ELR (cell line): ENCODE results near the gene FUZ.
A peak's percentile ranks its signal among the peaks of the same experiment; 100 is the strongest.

Source experiments
- DNase-seq: peaks from one replicate; pipeline ENCODE4 v3.0.0-alpha.2; 2015; ENCODE audit warnings: low read depth

FUZ gene

DNA sequence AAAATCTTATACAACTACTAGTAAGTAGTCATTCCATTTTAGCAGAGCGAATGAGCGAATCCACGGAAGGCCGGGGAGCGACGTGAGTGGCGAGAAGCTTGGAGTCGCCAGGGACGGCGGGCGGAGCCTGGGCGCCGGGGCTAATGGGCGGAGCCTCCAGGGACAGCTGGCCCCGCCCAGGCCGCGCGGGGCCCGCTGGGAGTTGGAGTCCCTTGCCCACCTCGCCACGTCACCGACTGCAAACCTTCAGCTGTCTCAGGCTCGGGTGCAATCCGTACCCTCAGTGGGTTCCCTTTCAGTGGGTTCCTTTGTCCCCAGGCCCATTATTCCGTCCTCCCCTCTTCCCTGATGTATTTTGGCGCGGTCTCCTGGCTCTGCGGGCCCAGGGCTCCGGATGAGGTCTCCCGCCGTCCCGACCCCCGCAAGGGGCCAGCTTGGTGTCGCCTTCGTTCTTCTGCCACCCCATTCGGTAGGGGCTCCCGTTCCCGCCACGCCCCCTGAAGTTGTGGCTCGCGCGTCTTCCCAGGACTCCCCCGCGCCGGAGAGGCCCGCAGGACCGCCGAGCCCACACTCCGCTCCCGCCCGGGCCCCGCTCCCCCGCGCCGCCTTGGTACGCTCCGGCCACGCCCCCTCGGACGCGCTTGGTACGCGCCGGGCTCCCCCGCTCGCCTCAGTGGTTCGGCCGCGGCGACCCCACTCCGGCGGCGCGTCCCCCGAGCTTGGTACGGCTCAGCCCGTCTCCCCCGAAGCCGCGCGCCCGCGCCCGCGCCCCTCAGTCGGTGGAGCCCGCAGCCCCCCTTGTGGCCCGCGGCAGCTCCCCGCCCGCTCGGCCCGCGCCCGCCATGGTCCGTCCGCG is 37.6 kb upstream of the FUZ start, which contains the start of gene PTOV1:
Gene PTOV1, plus strand, starts transcription at position 673 of the 856 bp plus-strand sequence.
- DNase-seq: peak; percentile 92

DNA sequence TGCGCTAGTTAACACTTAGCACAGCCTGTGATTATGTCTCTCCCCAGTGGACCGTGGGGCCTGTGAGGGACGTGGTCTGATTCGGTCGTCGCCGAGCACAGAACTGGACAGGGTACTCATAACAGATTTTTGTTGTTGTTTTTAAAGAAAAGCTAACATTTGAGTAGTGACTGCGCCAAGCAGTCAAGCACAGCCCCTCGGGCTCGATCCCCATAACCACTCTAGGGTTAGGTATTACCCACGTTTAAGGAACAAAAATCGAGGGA is 37.1 kb upstream of the FUZ start:
- DNase-seq: no peak

DNA sequence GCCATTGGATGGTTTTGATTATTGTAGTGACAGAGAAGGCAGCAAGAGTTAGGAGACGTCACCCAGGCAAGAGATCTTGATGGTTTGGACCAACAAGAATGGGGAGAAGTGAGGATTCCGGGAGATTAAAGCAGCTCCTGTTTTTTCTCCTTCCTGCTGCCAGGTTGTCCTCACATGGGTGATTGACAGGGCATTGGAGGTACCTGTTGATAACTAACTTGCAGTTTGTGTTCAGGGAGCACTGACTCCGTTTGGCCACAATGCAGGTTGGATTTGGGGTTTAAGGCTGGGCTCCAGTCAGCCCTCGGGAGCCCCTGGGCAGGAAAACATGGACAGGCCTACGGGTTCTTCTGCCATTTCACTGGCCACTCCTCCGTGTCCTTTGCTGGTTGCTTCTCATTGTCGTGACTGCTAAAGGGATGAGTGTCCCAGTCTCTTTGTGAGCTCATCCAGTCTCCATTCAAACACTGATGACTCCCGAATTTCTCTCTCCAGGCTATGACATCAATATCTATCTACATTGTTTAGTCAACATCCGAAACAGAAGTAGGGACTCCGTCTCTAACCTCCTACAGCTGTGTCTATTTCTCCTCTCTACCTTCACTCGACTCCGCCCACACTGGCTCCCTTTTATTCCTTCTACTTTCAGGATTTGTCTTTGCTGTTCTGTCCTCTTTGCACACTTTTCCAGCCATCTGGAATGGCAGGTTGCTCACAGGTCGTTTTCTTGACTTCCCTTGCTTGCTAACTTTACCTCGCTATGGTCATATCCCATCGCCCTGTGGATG is 36.5 kb upstream of the FUZ start:
- no peak for DNase-seq

DNA sequence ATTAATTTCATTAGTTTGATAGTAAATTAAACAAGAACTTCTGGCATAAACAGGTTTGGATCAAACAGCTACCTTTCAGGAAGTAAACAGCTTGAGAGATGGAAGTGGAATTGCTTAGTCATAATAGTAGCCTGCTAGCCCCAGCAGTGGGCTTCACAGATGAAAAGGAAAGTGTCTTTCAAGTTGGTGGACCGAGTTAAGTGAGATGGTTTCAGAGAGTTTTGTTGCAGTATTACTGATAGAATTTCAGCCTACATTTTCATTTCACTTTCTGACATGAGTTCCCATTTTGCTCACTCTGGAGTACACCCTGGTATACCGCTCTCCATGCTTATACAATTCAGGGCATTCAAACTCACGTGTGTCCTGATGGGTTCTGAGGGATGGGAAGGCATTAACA is 35.8 kb upstream of the FUZ start:
- no peak for DNase-seq

DNA sequence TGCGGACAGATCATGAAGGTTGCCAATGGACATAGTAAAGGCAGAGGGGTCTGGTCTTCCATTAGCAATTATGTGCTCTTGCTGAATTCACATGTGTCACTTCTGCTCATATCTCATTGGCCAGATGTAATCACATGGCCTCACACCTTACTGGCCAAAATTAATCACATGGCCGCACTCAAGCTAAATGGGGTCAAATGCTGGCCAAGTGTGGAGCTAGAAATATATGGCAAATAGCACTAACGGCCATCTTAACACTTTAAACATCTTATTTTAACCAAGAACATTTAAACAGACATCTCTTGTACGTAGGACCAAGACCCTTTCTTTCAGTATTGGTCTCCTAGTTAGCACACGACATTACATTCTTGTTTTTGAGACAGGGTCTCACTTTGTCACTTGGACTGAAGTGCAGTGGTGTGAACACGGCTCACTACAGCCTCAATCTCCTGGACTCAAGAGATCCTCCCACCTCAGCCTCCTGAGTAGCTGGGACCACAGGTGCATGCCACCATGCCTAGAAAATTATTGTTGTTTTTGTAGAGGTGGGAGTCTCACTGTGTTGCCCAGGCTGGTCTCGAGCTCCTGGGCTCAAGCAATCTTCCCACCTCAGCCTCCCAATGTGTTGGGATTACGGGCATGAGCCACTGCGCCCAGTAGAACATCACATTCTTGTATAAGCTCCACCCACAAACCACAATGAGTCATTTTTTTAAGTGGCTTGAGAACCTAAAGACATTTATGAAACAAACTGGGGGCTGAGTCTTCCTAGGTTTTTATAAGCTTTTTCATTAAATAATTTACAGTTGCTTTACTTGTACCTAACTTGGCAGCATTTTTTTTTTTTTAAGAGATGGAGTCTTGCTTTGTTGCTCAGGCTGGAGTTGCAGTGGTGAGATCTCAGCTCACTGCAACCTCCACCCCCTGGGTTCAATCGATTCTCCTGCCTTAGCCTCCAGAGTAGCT is 34.9 kb upstream of the FUZ start:
- peak; percentile 94 for DNase-seq

DNA sequence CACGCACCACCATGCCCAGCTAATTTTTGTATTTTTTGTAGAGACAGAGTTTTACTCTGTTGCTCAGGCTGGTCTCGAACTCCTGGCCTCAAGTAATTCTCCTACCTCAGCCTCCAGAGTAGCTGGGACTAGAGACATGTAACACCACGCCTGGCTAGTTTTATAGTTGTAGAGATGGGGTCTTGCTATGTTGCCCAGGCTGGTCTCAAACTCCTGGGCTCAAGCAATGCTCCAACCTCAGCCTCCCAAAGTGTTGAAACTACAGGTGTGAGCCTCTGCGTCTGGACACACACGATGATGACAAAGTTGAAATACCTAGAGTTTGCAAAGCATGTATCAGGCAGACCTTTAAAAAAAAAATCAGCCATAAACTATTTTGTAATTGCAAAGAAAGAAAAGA is 33.3 kb upstream of the FUZ start:
- no peak for DNase-seq

DNA sequence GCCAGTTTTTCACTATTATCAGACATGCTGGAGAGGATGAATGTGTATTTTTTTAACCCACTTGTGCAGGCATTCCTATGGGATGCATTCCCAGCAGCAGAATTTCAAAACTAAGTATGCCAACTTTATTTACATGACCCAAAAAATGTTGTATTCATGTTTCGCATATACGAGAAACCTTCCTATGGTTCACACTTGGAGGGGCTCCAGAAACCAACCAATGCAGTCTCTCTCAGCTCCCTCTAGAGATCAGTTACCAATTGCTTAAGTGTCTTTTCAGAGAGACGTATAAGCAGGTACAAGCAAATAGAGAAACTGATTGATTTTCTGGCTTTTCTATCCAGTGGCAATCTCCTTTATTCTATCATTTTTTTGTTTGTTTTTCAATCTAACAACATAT is 32.3 kb upstream of the FUZ start:
- DNase-seq: no peak

DNA sequence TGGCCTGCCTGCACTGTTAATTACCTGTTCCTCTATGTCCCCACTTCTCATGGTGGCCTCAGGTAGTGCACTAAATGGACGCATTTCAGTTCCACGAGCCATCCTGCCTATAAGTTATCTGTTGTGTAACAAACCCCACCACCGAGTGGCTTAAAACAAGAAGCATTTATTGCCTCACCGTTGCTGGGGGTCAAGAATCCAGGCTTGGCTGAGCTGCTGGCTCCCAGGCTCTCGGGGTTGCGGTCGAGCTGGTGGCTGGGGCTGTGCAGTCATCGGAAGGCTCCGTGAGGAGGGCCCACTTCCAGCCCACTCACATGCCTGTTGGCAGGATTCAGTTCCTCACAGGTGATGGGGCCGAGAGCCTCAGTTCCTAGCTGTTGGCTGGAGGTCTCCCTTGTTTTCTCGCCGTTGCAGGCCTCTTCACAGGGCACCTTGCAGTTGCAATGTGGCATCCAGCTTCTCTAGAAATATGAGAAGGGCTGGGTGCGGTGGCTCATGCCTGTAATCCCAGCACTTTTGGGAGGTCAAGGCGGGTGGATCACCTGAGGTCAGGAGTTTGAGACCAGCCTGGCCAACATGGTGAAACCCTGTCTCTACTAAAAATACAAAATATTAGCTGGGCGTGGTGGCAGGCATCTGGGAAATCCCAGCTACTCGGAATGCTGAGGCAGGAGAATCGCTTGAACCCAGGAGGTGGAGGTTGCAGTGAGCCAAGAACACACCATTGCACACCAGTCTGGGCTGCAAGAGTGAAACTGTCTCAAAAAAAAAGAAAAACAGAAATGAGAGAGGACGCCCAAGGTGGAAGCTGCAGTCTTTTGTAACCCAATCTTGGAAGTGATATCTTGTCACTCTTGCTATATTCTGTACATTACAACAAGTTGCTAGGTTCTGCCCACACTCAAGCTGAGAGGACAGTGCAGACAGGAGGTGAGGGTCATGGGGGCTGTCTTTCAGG is 31.3 kb upstream of the FUZ start:
- DNase-seq: no peak

DNA sequence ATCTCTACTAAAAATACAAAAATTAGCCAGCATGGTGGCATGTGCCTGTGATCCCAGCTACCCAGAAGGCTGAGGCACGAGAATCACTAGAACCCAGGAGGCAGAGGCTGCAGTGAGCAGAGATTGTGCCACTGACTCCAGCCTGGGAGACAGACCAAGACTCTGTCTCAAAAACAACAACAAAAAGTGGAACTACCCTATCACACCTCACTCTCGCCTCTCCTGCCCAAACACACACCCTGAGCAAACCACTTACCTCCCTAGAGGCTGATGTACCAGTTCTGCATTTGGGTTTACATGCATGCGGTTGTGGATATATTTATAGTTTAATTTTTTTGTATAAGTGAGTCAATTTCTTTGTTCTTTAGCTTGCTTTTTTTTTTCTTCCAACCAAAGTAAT is 30.2 kb upstream of the FUZ start:
- no peak for DNase-seq

DNA sequence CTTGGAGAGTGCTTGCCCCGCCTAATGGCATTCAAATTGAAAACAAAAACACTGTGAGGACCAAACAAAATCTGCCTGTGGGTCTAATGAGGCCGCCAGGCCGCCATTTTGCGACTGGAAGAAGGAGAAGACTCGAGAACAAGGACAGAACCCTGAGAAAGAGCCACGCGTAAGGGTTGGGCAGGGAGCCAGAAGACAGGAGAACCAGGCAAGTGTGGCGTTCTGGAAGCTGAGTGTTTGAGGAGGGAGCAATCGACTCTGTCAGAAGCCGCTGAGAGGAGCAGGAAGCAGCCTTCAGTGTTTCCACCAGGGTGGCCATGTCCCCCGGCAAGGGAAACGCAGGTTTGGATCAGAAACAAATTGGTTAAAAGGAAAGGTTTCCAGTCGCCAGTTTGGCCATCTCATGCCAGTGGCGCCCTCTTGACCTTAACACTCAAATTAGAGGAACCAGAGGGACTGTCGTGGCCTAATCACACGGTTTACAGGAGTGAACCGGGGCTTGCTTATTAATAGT is 27.7 kb upstream of the FUZ start:
- DNase-seq: no peak

DNA sequence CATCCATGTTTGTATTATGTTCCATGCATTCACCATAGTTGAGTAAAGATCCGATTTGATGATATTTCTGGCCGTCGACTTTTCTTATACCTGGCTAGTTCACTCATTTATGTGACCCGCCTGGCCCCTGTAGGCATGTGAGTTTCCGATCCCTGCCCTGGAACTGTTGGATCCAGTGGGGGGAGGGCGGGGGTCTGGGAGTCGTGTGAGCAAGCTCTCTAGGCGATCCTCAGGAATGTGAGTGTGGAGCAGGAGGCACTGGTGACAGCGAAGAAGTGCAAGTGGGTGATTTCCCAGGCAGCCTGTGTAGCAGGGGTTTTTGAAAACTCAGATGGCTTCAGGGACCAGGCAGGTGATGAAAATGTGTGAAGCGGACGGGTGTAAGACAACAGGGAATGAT is 27.2 kb upstream of the FUZ start:
- no peak for DNase-seq

DNA sequence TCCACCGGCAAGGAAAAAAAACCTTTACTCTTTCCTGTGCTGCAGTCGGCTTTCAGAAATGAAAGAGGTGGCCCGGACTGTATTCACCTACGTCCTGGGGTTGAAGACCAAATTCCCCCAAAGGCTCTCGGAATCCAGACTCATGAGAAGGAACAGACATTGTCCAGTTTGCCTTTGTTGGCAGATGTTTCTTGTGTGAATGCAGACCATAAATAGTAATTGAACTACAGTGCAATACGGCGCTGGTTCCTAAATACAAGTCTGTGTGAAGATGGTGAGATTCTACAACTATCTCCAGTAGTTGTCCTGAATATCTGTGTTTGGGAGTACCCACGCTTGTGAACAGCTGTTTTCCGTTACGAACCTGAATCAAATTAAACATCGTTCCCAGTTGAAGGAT is 26.6 kb upstream of the FUZ start:
- no peak for DNase-seq

DNA sequence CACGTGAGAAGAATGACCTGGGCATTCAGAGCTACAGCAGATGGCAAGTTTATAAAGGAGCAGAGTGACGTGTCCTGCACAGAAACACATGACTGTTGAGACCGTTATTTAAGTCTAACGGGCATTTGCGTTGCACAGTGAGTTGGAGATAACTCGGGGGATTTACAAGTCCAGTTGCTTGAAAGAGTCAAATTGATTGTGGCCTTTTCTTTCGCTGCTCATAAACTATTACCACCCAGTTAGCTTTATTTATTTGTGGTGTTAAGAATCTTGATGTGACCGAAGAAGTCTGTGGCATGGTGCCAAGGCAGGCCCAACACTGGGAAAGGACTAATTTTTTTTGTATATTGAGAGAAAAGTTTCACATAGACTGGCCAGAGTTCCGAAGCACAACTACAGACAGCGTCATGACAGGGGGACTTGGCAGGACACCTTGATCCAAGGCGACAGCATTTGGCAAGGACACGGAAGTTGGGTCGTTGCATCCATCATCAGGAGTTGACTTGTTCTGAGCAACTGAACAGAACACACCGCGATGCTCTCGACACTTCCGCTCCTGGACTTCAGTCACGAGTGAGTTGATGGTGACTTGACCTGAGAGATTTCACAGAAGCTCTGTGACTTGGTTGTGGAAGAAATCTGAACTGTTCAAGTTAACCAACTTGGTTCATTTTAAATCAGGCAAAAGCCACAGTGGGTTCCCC is 25.9 kb upstream of the FUZ start:
- DNase-seq: no peak

DNA sequence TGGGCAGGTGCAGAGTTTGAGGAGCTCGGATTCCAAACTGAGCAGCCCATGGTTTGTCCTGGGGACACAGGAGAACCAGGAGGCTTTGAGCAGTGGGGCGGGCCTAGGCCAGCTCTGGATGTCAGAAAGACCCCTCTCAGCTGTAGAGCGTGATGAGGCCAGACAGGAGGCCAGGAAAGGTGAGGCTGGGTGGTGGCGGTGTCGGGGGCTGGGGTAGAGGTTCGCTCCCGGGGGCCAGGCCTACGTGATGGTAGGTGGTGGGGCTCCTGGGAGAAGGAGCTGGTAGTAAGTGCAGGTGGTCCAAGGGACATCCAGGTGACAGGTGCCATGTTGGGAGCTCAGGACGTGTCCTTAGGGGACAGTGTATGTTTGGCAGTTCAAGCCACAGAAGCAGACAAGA is 24.3 kb upstream of the FUZ start:
- DNase-seq: no peak

DNA sequence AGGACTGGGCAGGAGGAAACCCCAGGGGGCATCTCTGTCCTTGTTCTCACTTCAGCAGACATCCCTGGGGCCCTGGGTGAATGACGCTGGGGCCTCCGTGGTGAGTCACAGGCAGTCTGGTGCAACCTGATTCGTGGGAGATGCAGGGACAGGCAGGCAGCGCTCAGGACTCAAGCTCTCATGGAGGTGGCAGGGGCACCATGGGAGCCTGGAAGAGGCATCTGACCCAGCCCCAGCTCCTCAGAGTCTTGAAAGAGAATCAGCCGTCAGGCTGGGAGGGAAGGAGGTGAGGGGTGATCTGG is 23.9 kb upstream of the FUZ start:
- peak; percentile 61 for DNase-seq

DNA sequence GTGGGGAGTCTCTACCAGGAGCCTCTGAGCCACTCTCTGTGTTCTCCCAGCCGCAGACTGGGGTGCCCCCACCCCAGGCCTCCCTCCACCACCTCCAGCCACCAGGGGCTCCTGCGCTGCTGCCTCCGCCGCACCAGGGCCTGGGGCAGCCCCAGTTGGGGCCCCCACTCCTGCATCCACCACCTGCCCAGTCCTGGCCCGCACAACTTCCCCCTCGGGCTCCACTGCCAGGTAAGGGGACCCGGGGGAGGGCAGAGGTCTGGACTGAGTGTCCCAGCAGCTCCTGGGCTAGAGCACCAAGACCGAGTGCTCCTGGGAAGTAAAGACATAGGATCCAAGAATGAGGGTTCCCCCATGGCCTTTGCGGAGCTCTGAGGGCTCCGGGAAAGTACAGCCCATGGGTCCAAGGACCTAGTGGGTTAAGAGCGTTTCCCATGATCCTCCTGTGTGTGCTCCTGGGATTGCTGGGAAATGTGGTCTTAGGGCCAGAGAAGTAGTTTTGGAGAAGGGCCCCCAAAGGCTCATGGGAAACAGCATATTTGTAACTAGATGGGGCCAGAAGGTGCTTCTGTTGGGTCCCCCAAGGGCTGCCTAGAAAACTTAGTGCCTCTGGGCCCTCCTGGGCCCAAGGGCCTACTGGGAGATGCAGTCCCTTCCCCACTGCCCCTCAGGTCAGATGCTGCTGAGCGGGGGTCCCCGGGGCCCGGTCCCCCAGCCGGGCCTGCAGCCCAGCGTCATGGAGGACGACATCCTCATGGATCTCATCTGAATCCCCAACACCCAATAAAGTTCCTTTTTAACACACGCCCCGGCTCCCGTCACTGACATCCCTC is 23.3 kb upstream of the FUZ start:
- no peak for DNase-seq

DNA sequence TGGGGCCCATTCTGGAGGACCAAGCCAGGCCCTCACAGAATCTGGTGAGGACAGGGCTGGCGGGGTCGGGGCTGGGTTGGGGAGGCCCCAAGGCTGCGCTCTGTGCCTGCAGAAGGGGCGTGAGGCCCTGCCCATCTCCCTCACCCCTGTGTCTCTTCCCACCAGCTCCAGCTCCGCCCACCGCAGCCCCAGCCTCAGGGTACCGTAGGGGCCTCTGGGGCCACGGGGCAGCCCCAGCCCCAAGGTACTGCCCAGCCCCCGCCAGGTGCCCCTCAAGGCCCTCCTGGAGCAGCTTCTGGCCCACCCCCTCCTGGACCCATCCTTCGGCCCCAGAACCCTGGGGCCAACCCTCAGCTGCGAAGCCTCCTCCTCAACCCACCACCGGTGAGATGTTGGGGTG is 22.5 kb upstream of the FUZ start:
- no peak for DNase-seq

DNA sequence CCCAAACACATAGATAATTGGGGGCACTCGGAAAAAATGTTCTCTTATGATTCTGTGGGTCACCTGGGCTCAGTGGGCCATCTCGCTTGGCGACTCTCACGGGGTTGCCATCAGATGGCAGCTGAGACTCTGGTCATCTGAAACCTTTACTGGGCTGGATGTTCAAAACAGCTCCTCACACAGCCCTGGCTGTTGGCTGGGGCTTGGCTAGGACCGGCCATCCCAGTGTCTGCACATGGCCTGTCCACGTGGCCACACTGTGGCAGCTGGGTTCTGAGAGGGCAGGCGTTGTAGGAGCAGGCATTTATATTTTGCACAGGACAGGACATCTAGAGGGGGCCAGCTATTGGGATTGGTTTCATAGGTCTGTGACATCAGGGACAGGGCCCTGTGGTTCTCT is 20.5 kb upstream of the FUZ start:
- no peak for DNase-seq

DNA sequence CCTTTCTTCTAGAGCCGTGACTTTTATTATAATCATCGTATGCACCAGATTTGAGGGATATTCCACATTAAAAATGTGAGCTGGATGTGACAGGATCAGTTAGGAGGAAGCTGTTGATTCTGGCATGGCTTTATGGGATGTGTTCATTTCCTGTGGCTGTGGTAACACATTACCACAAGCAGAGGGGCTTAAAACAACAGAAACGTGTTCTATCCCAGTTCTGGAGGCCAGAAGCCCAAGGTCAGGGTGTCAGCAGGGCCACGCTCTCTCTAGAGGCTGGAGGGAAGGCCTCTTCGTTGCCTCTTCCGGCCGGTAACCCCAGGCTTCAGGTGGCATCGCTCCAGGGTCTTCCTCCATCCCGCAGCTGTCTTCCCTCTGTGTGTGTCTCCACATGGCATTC is 19.5 kb upstream of the FUZ start:
- DNase-seq: no peak

DNA sequence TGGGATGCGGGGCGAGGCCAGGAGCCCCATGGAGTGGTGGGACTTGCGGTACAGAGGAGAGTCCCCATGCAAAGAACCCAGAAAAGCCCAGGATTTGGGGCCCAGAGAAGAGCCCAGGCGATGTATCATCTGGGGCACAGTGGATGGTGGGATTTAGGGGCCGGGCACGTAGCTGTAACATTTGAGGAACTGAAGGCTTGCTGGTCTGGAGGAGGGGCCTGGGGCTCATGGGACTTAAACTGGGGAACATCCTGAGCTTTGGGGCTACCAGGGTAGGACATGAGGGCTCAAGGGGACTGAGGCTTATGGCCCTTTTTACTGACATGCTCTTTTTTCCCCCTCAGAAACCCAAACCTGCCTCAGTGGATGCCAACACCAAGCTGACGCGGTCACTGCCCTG is 18.5 kb upstream of the FUZ start:
- no peak for DNase-seq
